ENCODE results near the gene SNAI1. TPM values are rescaled to one million over a fixed set of nuclear protein-coding genes. Genes with fewer than 3 reads are reported as not detected.

SNAI1 gene
- total RNA-seq, 4 donors from 2014 or later, result 0.83 to 5.3 (median 3.0) TPM

DNA sequence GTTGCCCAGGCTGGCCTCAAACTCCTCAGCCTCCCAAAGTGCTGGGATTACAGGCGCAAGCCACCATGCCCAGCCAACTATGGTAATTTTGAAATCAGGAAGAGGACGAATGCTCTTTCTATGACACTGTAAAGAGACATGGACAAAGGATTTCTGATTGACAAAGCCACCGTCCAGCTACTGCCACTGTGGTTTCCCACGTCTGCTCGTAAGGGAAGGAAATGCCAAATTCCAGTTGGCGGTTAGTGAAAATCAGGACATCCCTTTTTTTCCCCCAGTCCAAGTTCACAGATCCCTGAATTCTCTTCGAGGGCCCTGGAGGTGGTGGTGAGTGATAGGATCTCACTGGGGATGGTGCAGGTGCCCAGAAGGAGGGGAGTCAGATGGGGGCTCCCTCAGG, 31.2 kb downstream of the SNAI1 start:
- WGBS, result 76% methylated on average over 7 of the region's 7 CpGs
- intact Hi-C loops (cut with DNase I), result no loop called here
- no peak overlapping the region for H3K27ac ChIP-seq (replicated peaks in 1 of 4)

DNA sequence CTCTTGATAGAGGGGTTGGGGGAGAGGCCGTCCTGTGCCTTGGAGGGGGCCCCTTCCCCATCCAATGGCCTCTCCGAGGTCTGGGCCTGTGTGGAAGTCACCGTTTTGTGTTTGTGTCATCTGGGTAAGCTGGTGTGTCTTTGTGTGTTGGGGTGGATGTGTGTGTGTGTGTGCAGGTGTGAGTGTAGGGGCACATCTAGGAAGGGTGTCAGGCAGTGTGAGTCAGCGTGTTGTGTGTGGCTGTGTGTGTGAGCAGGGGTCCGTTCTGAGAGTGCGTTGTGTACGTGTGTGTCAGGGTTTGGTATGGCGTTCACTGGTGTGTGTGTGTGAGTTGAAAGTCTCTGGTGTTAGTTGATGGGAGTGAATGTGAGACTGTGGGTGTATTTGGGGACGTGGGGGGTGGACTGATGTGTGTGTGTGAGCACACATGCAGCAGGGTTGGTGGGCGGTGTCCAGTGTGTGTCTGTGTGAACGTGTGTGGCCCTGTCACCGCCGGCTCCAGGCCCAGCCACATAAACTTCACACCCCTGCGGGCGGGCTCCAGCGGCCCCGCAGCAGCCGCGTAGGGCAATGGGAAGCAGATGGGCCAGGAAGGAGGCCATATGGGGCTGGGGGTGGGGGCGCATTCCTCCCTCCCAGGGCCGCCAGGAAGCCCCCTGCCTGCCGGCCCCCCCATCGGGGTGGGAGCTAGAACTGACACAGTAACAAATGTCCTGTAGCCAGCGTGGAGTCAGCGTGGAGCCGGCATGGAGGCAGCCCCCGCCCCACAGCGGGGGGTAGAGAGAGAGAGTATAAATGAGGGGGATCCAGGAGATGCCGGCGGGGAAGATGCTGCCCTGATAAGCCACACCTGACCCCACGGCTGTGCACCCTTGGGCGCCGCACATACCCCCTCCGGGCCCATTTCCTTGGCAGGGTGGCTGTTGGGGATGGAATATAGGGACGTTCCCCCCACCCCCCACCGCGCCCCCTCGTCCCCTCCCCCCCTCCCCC, 32.1 kb downstream of the SNAI1 start:
- Histone ChIP-seq H3K36me3 (no peaks in the 10 kb centered on the region), H3K4me1 (peaks cover 0 to 16% (median 11%) of the 10 kb centered on the region in 4 donors), H3K27me3 (peaks cover 0 to 30% (median 0%) of the 10 kb centered on the region in 4 donors), H3K4me3 (no peak overlapping the region), H3K9me3 (no peaks in the 10 kb centered on the region), H3K27ac (replicated peaks in 1 of 4) (no peak overlapping the region)
- WGBS, result 71% methylated on average over 28 of the region's 38 CpGs
- intact Hi-C loops (cut with DNase I), result no loop called here
- no peak for DNase-seq (ENCODE audit: extremely low spot score)
- TF ChIP-seq, protein P1, sequence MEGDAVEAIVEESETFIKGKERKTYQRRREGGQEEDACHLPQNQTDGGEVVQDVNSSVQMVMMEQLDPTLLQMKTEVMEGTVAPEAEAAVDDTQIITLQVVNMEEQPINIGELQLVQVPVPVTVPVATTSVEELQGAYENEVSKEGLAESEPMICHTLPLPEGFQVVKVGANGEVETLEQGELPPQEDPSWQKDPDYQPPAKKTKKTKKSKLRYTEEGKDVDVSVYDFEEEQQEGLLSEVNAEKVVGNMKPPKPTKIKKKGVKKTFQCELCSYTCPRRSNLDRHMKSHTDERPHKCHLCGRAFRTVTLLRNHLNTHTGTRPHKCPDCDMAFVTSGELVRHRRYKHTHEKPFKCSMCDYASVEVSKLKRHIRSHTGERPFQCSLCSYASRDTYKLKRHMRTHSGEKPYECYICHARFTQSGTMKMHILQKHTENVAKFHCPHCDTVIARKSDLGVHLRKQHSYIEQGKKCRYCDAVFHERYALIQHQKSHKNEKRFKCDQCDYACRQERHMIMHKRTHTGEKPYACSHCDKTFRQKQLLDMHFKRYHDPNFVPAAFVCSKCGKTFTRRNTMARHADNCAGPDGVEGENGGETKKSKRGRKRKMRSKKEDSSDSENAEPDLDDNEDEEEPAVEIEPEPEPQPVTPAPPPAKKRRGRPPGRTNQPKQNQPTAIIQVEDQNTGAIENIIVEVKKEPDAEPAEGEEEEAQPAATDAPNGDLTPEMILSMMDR (IDR thresholded peaks at IDR 0.05), result no peak
- no peak for TF ChIP-seq EP300 (IDR thresholded peaks at IDR 0.05)
- no peak for TF ChIP-seq POLR2AphosphoS5 (IDR thresholded peaks at IDR 0.05)
- TF ChIP-seq POLR2A (IDR thresholded peaks at IDR 0.05; ENCODE audit: low read depth), result no peak

More for the DNA sequence above, 31.2 kb downstream of the SNAI1 start:
- no peak for DNase-seq (ENCODE audit: extremely low spot score)
- Histone ChIP-seq H3K36me3 (no peaks in the 10 kb centered on the region), H3K9me3 (no peaks in the 10 kb centered on the region), H3K4me3 (no peak overlapping the region), H3K4me1 (peaks cover 0 to 19% (median 13%) of the 10 kb centered on the region in 4 donors), H3K27me3 (peaks cover 0 to 33% (median 0%) of the 10 kb centered on the region in 4 donors)
- TF ChIP-seq EP300 (IDR thresholded peaks at IDR 0.05), result no peak

DNA sequence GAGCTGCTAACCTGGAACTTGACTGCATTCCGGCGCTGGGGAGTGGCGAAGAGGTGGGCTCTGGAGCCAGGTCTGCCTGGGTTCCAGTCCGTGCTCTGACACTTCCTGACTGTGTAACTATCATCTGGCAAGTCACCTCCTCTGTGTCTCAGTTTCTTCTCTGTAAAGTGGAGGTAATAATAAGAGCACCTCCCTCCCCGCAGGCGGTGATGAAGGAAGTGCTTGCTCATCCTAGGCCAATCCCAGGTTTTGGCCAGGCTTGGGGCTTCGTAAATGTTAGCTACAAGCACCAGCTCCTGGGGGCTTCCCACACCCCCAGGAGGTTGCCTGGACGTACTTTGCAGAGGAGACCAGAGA, 32.8 kb downstream of the SNAI1 start:
- intact Hi-C loops (cut with DNase I), result no loop called here
- no peaks in the 10 kb centered on the region for H3K9me3 ChIP-seq
- no peaks in the 10 kb centered on the region for H3K36me3 ChIP-seq
- peaks cover 0 to 23% (median 0%) of the 10 kb centered on the region in 4 donors for H3K27me3 ChIP-seq
- no peak for DNase-seq (ENCODE audit: extremely low spot score)
- 91% methylated on average over 4 of the region's 8 CpGs for WGBS
- TF ChIP-seq POLR2A (IDR thresholded peaks at IDR 0.05; ENCODE audit: low read depth), result no peak
- TF ChIP-seq, protein P1 (IDR thresholded peaks at IDR 0.05), result no peak
- TF ChIP-seq EP300 (IDR thresholded peaks at IDR 0.05), result no peak
- no peak for TF ChIP-seq POLR2AphosphoS5 (IDR thresholded peaks at IDR 0.05)
- peaks cover 0 to 20% (median 13%) of the 10 kb centered on the region in 4 donors for H3K4me1 ChIP-seq
- H3K27ac ChIP-seq (replicated peaks in 1 of 4), result no peak overlapping the region
- H3K4me3 ChIP-seq, result no peak overlapping the region

DNA sequence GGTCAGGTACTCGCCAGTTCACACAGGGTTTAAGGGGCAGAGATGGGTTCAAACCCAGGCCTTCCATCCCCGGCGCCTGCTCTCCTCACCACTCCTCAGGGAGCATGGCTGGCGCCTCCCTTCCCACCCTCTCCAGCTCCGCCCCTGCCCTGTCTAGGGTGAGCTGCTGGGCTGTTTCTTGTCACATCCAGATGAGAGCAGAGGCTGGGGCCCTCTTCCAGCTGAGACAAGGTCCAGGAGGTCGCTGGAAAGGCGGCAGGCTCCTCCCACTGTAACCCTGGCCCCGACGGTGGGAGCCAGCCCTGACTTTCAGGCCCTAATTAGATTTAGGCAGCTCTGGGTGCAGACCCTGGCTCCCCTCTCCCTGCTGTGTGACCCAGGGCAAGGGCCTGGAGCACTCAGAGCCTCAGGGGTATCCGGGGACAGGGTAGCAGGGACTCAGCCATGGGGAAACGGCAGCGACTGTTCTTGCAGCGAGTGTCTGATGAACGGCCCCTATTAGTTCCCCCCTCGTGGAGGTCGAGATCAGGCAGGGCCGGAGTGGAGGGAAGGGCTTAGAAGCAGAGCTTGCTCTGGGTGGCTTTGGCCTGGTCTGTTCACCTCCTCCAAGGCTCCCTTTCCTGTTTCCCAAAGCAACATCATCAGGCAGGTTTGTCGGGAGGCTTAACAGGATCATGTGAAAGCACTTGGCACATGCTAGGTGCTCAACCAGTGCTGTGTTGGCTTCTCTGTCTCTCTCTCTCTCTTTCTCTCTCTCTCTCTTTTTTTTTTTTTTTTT, 33.4 kb downstream of the SNAI1 start:
- WGBS, result 67% methylated on average over 7 of the region's 18 CpGs
- Histone ChIP-seq H3K4me1 (peaks cover 0 to 20% (median 13%) of the 10 kb centered on the region in 4 donors), H3K27ac (replicated peaks in 1 of 4) (no peak overlapping the region)

More for the DNA sequence above, 33.4 kb downstream of the SNAI1 start:
- no peaks in the 10 kb centered on the region for H3K36me3 ChIP-seq
- no peaks in the 10 kb centered on the region for H3K9me3 ChIP-seq
- DNase-seq (ENCODE audit: extremely low spot score), result no peak
- peaks cover 0 to 20% (median 0%) of the 10 kb centered on the region in 4 donors for H3K27me3 ChIP-seq
- no peak overlapping the region for H3K4me3 ChIP-seq
- TF ChIP-seq POLR2AphosphoS5 (IDR thresholded peaks at IDR 0.05), result no peak
- TF ChIP-seq, protein P1 (IDR thresholded peaks at IDR 0.05), result no peak
- no peak for TF ChIP-seq EP300 (IDR thresholded peaks at IDR 0.05)
- TF ChIP-seq POLR2A (IDR thresholded peaks at IDR 0.05; ENCODE audit: low read depth), result no peak
- intact Hi-C loops (cut with DNase I), result no loop called here
